GM12875 (cell line): Measurements from ENCODE around the gene TNNI3K.

Experiments
- H3K4me3 ChIP-seq: one replicate; pipeline ENCODE4 v1.5.1; 2011; ENCODE audit warnings: low read depth, low read length, control low read depth
- TF ChIP-seq, protein P1 (sequence below): IDR thresholded peaks from 2 replicates; pipeline ENCODE4 v1.5.1; 2011; ENCODE audit warnings: low read depth, mild to moderate bottlenecking, control low read depth, inconsistent platforms, low read length, moderate library complexity, borderline replicate concordance; ENCODE audit not compliant: insufficient read depth

TNNI3K gene

DNA sequence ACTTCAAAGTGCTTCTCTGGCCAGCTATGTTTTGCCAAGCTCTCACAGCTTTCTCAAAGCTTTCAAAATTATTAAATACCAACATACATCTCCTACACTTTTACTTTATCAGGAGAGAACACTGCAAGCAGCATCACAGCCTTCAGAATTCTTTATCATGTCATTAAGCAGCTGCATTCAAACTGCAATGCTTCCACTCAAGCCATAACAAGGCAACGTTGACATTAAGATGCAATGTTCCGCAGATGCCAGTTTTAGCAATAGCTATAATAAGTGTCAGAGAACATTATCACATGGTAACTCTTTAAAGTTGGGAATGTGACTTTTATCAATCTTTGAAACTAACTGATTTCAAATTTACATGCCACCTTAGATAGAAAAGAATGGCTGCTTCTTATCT is 185.3 kb downstream of the TNNI3K start:
- no peak overlapping the region for H3K4me3 ChIP-seq
- TF ChIP-seq, protein P1, sequence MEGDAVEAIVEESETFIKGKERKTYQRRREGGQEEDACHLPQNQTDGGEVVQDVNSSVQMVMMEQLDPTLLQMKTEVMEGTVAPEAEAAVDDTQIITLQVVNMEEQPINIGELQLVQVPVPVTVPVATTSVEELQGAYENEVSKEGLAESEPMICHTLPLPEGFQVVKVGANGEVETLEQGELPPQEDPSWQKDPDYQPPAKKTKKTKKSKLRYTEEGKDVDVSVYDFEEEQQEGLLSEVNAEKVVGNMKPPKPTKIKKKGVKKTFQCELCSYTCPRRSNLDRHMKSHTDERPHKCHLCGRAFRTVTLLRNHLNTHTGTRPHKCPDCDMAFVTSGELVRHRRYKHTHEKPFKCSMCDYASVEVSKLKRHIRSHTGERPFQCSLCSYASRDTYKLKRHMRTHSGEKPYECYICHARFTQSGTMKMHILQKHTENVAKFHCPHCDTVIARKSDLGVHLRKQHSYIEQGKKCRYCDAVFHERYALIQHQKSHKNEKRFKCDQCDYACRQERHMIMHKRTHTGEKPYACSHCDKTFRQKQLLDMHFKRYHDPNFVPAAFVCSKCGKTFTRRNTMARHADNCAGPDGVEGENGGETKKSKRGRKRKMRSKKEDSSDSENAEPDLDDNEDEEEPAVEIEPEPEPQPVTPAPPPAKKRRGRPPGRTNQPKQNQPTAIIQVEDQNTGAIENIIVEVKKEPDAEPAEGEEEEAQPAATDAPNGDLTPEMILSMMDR: no peak

GRCh38 chr1:74422421-74423292 is 187.5 kb downstream of the TNNI3K start:
- TF ChIP-seq, protein P1: no peak
- H3K4me3 ChIP-seq: no peak overlapping the region

GRCh38 chr1:74423471-74423870 is 188.3 kb downstream of the TNNI3K start:
- H3K4me3 ChIP-seq: no peak overlapping the region
- TF ChIP-seq, protein P1: no peak

GRCh38 chr1:74425676-74426075 is 190.5 kb downstream of the TNNI3K start:
- no peak overlapping the region for H3K4me3 ChIP-seq
- TF ChIP-seq, protein P1: no peak

GRCh38 chr1:74426208-74426937 is 191.2 kb downstream of the TNNI3K start:
- TF ChIP-seq, protein P1: no peak
- H3K4me3 ChIP-seq: no peak overlapping the region

DNA sequence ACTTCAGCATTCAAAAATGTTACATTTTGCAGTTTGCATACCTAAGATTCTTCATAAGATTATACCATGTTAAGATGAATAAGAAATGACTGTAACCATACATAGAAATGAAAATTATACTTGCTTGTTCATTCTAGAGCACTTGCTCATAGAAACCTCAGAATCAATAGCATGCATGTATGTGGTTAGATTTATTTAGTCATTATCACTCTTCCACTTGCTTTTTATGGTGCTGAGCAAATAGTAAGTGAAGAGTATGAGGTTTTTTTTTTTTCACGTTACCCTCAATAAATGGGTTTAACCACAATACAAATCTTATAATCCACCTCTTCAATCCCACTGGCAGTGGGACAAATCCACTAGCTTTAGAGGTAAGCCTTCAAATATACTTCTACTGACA is 192.5 kb downstream of the TNNI3K start:
- no peak overlapping the region for H3K4me3 ChIP-seq
- TF ChIP-seq, protein P1: no peak

DNA sequence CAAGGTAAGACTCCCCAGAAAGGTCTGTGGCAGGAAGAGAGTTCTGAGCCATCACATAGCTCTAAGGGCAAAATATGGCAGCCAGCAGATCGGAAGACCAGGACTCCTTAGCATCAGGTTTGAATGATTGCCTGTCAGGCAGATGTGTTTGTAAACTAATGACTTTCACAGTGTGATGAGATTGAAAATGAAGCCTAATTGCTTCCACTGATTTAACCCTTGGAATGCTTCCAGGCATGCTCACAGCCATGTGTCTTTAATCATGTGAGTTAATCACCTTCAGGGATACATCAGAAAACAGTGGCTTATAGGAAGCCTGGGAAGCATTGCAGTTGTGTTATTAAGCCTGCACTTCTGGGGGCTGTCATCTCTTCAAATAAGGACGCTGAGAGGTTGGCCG is 194.4 kb downstream of the TNNI3K start:
- H3K4me3 ChIP-seq: no peak overlapping the region
- TF ChIP-seq, protein P1: no peak
